Gastroesophageal sphincter (tissue), 4 donors: ENCODE measurements around the gene ZFYVE26. TPM values are rescaled to one million over a fixed set of nuclear protein-coding genes. Genes with fewer than 3 reads are reported as not detected.

Source experiments
- ATAC-seq: fragments of 150-250 bp; one replicate; pipeline ENCODE4 v1.9.1; 2016; ENCODE audit warnings: mild to moderate bottlenecking, moderate library complexity
- H3K27ac ChIP-seq, 4 donors: fragments of 200-600 bp; sonication (generic) in 3 of 4; 1 replicate in 3 of 4; 2 replicates in 1 of 4; pipeline ENCODE4 v1.5.1; 2016 to 2019
- H3K27me3 ChIP-seq: fragments of 200-600 bp; sonication (generic); one replicate; pipeline ENCODE4 v1.5.1; 2019
- H3K36me3 ChIP-seq, 2 donors: fragments of 200-600 bp; sonication (generic); one replicate each; pipeline ENCODE4 v1.5.1; 2019; ENCODE audit warnings: control low read depth in 1 of 2
- H3K4me1 ChIP-seq, 3 donors: fragments of 200-600 bp; sonication (generic); 1 replicate in 2 of 3; 2 replicates in 1 of 3; pipeline ENCODE4 v1.5.1; 2016 to 2019; ENCODE audit warnings: control low read depth in 2 of 3
- H3K4me3 ChIP-seq, 2 donors: fragments of 200-600 bp; sonication (generic); one replicate each; pipeline ENCODE4 v1.5.1; 2019; ENCODE audit warnings: mild to moderate bottlenecking in 1 of 2, moderate library complexity in 1 of 2
- H3K9me3 ChIP-seq, 3 donors: fragments of 200-600 bp; sonication (generic); one replicate each; pipeline ENCODE4 v1.5.1; 2017 to 2019; ENCODE audit warnings: control low read depth in 2 of 3
- EP300 ChIP-seq: sonication (generic); formaldehyde crosslinking; IDR thresholded peaks from one replicate; pipeline ENCODE4 v1.6.1; 2017; ENCODE audit warnings: antibody characterized with exemption, mild to moderate bottlenecking
- POLR2A ChIP-seq, 2 donors: fragments of 450-650 bp; IDR thresholded peaks; one replicate each; pipeline ENCODE4 v1.6.1; 2017; ENCODE audit warnings: antibody characterized with exemption in 2 of 2, mild to moderate bottlenecking in 2 of 2, moderate library complexity in 1 of 2
- POLR2AphosphoS5 ChIP-seq: sonication (generic); formaldehyde crosslinking; IDR thresholded peaks from one replicate; pipeline ENCODE4 v1.6.1; 2017; ENCODE audit warnings: antibody characterized with exemption
- WGBS, 2 donors: methylation state at CpG; one replicate each; pipeline ENCODE4 v1.1.5; 2018; ENCODE audit warnings: low coverage in 1 of 2; 5-methylcytosine and 5-hydroxymethylcytosine counted together
- total RNA-seq, 4 donors: library from RNA; depleted of rRNA; stranded (reverse); fragments of >200 nt; gene quantifications; one replicate each; pipeline ENCODE4 v1.1.0, GENCODE V29; 2016
- TF ChIP-seq, protein P1 (sequence below), 4 experiments: fragments of 200-600 bp in 2 of 4; fragments of 450-650 bp in 2 of 4; sonication (generic) in 1 of 4; IDR thresholded peaks; one replicate each; pipeline ENCODE4 v1.5.1; 2017 to 2019; ENCODE audit warnings: antibody characterized with exemption in 4 of 4, mild to moderate bottlenecking in 2 of 4, moderate library complexity in 2 of 4

The ZFYVE26 gene
- total RNA-seq, 4 donors from 2014 or later = 19.3 to 30.7 (median 23.1) TPM

DNA sequence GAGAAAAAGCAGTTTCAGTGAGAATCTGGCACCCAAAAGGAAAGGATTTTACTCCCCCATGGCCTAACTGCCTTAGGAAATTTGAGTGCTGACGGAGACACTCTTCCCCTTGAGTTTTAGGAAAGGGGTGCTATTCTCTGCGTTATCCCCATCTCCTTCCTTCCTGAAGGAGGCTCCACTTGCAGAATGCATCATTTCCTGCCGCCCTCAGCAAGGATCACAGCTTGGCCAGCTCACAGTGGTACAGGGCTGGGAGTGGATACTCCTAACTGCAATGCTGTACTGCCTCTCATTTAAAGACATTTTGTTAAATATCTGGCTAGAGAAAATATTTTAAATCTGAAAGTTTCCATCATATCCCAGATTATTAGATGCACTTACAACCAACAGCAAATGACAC, 81.7 kb downstream of the ZFYVE26 start:
- H3K4me3 ChIP-seq = no peak overlapping the region
- no peaks in the 10 kb centered on the region for H3K4me1 ChIP-seq
- no peak for ATAC-seq
- no peaks in the 10 kb centered on the region for H3K9me3 ChIP-seq
- 59 to 100% methylated on average over 1 to 3 of the region's 3 CpGs for WGBS, 2 donors
- no peaks in the 10 kb centered on the region for H3K27me3 ChIP-seq
- no peaks in the 10 kb centered on the region for H3K36me3 ChIP-seq
- TF ChIP-seq POLR2A (IDR thresholded peaks at IDR 0.05) (no peak), EP300 (no peak), POLR2AphosphoS5 (no peak)
- TF ChIP-seq, protein P1, sequence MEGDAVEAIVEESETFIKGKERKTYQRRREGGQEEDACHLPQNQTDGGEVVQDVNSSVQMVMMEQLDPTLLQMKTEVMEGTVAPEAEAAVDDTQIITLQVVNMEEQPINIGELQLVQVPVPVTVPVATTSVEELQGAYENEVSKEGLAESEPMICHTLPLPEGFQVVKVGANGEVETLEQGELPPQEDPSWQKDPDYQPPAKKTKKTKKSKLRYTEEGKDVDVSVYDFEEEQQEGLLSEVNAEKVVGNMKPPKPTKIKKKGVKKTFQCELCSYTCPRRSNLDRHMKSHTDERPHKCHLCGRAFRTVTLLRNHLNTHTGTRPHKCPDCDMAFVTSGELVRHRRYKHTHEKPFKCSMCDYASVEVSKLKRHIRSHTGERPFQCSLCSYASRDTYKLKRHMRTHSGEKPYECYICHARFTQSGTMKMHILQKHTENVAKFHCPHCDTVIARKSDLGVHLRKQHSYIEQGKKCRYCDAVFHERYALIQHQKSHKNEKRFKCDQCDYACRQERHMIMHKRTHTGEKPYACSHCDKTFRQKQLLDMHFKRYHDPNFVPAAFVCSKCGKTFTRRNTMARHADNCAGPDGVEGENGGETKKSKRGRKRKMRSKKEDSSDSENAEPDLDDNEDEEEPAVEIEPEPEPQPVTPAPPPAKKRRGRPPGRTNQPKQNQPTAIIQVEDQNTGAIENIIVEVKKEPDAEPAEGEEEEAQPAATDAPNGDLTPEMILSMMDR (IDR thresholded peaks at IDR 0.05) = no peak
- H3K27ac ChIP-seq = no peak overlapping the region

DNA sequence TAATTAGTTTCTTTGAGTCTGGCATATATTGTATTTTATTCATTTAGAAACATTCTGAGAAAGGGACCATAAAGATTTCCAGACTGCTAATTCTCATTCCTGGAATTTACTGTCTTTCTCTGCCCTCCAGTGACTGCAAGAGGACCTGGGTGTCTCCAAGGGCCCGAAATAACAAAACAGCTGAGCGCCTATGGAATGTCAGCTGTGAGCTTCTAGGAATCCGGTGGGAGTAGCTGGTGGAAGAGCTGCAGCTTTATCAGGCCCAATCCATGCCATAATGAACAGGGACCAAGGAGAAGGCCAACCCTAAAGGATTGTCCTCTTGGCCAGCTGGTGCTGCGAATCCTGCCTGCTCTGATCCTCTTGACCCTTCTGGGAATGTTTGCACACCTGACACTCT, 82.8 kb downstream of the ZFYVE26 start:
- no peak overlapping the region for H3K4me3 ChIP-seq
- no peak overlapping the region for H3K27ac ChIP-seq
- H3K9me3 ChIP-seq = no peaks in the 10 kb centered on the region
- no peaks in the 10 kb centered on the region for H3K36me3 ChIP-seq
- H3K27me3 ChIP-seq = no peaks in the 10 kb centered on the region
- no peaks in the 10 kb centered on the region for H3K4me1 ChIP-seq
- ATAC-seq = no peak
- TF ChIP-seq POLR2A (IDR thresholded peaks at IDR 0.05) (no peak), POLR2AphosphoS5 (no peak), EP300 (no peak)
- TF ChIP-seq, protein P1 (IDR thresholded peaks at IDR 0.05) = no peak
- 79 to 89% methylated on average over 3 of the region's 4 CpGs for WGBS, 2 donors

DNA sequence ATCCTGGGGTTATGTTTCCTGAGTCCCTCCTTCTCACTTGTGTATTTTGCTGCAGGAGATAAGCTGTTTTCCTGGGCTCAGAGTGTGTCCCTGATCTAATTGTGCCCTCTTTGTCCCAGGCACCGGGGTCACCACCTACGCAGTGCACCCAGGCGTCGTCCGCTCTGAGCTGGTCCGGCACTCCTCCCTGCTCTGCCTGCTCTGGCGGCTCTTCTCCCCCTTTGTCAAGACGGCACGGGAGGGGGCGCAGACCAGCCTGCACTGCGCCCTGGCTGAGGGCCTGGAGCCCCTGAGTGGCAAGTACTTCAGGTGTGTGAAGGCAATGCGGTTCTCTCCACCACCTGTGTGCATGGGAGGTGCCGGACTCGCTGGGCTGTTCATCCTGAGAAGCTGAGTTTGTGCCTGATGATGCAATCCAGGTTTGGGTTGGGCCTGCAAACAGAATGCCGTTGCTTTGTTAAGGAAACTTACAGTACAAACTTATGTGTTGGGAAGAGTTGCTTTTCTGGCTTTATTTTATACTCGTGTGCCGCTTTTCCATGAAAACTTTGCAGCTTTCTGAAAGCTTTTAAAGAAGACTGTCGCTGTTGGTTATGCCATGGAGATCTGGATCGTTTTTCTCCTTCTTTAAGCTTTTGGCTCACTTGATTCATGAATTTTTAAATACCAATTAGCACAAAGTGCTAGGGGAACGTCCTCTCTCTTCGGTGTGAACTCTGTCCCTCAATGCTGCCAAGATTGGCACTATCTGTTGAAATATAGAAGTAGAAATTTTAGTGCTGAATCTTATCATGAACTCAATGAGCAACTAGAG, 87.1 kb downstream of the ZFYVE26 start:
- no peak for TF ChIP-seq POLR2AphosphoS5
- TF ChIP-seq, protein P1 (IDR thresholded peaks at IDR 0.05) = no peak
- Histone ChIP-seq H3K27me3 (peaks cover 7% of the 10 kb centered on the region), H3K27ac (no peak overlapping the region), H3K4me1 (no peaks in the 10 kb centered on the region), H3K36me3 (no peaks in the 10 kb centered on the region), H3K9me3 (peaks cover 0 to 6% (median 0%) of the 10 kb centered on the region in 3 donors), H3K4me3 (no peak overlapping the region)
- 42 to 52% methylated on average over 7 to 8 of the region's 21 CpGs for WGBS, 2 donors
- ATAC-seq = no peak

DNA sequence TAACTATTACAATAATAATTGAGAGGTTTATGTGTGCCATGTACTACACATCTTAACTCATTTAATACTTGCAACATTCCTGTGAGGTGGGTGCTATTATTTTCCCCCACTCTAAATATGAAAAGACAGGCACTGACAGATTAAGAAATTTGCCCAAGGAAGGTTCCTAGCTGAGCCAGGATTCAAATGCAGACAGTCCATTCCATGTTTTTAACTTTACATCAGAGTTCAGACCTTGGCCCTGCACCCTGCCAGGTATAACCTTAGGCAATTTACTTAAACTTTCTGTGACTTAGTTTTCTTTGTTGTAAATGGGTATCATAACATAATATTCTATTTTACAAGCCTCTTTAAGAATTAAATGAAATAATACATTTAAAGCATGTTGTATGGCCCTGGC, 88.1 kb downstream of the ZFYVE26 start:
- no peak overlapping the region for H3K4me3 ChIP-seq
- ATAC-seq = no peak
- no peaks in the 10 kb centered on the region for H3K36me3 ChIP-seq
- peaks cover 7% of the 10 kb centered on the region for H3K27me3 ChIP-seq
- TF ChIP-seq, protein P1 (IDR thresholded peaks at IDR 0.05) = no peak
- TF ChIP-seq POLR2AphosphoS5 = no peak
- TF ChIP-seq EP300 = no peak
- no peak for TF ChIP-seq POLR2A (IDR thresholded peaks at IDR 0.05)
- H3K4me1 ChIP-seq = no peaks in the 10 kb centered on the region
- H3K27ac ChIP-seq = no peak overlapping the region
- H3K9me3 ChIP-seq = peaks cover 0 to 6% (median 0%) of the 10 kb centered on the region in 3 donors

DNA sequence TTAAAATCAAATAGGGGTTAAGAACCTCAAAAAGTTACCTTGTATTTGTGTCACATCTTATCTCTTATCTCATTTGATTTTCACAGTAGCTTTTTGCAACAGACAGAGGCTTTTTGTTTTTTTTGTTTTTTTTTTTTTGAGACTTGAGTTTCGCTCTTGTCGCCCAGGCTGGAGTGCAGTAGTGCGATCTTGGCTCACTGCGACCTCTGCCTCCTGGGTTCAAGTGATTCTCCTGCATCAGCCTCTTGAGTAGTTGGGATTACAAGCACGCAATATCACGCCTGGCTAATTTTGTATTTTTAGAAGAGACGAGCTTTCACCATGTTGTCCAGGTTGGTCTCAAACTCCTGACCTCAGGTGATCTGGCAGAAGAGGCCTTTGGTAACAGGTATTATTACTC, 89.0 kb downstream of the ZFYVE26 start:
- H3K9me3 ChIP-seq = peaks cover 0 to 6% (median 0%) of the 10 kb centered on the region in 3 donors
- 93% methylated on average over 3 to 4 of the region's 7 CpGs for WGBS, 2 donors
- H3K4me1 ChIP-seq = peaks cover 0 to 6% (median 4%) of the 10 kb centered on the region in 3 donors
- ATAC-seq = no peak
- no peak overlapping the region for H3K27ac ChIP-seq
- H3K36me3 ChIP-seq = no peaks in the 10 kb centered on the region
- no peak overlapping the region for H3K4me3 ChIP-seq
- peaks cover 7% of the 10 kb centered on the region for H3K27me3 ChIP-seq
- TF ChIP-seq EP300 (no peak), POLR2A (IDR thresholded peaks at IDR 0.05) (no peak), POLR2AphosphoS5 (no peak)
- TF ChIP-seq, protein P1 (IDR thresholded peaks at IDR 0.05) = no peak
